Measurements from ENCODE around the gene CDH13.

CDH13 gene

GRCh38 chr16:82824408-82824807 lies 197.6 kb downstream of the CDH13 start:
- no peak for ATAC-seq
- TF ChIP-seq TSHZ2 (CRISPR knock-in tag; IDR thresholded peaks at IDR 0.05) (no peak), ZFP3 (CRISPR knock-in tag; IDR thresholded peaks at IDR 0.05) (no peak), ESRRG (CRISPR knock-in tag; IDR thresholded peaks at IDR 0.05) (no peak), ARNTL (CRISPR knock-in tag; IDR thresholded peaks at IDR 0.05; ENCODE audit: borderline replicate concordance, low read depth) (no peak), TOX (CRISPR knock-in tag; IDR thresholded peaks at IDR 0.05; ENCODE audit: borderline replicate concordance) (no peak)

- no peak for ATAC-seq
- TF ChIP-seq SNAI2 (CRISPR knock-in tag; IDR thresholded peaks at IDR 0.05) (no peak), ZFP30 (CRISPR knock-in tag; IDR thresholded peaks at IDR 0.05) (no peak), ZNF8 (CRISPR knock-in tag; IDR thresholded peaks at IDR 0.05) (no peak), CSDC2 (CRISPR knock-in tag; IDR thresholded peaks at IDR 0.05) (no peak), ZC3H10 (CRISPR knock-in tag; IDR thresholded peaks at IDR 0.05) (no peak), TOX (CRISPR knock-in tag; IDR thresholded peaks at IDR 0.05; ENCODE audit: borderline replicate concordance) (no peak), ZNF70 (CRISPR knock-in tag; IDR thresholded peaks at IDR 0.05) (no peak), PATZ1 (CRISPR knock-in tag; IDR thresholded peaks at IDR 0.05; ENCODE audit: borderline replicate concordance) (no peak), TSHZ2 (CRISPR knock-in tag; IDR thresholded peaks at IDR 0.05) (no peak), BACH2 (CRISPR knock-in tag; IDR thresholded peaks at IDR 0.05; ENCODE audit: borderline replicate concordance) (no peak), POU6F1 (CRISPR knock-in tag; IDR thresholded peaks at IDR 0.05; ENCODE audit: borderline replicate concordance, low read depth) (no peak), ARNTL (CRISPR knock-in tag; IDR thresholded peaks at IDR 0.05; ENCODE audit: borderline replicate concordance, low read depth) (no peak), ZFP3 (CRISPR knock-in tag; IDR thresholded peaks at IDR 0.05) (no peak), ZNF565 (CRISPR knock-in tag; conservative IDR thresholded peaks at IDR 0.05; ENCODE audit: low read depth) (no peak), CREB5 (CRISPR knock-in tag; IDR thresholded peaks at IDR 0.05; ENCODE audit: low read depth) (no peak), OSR1 (CRISPR knock-in tag; IDR thresholded peaks at IDR 0.05) (no peak), ESRRG (CRISPR knock-in tag; IDR thresholded peaks at IDR 0.05) (no peak), GLIS3 (CRISPR knock-in tag; IDR thresholded peaks at IDR 0.05) (no peak)
- TF ChIP-seq, protein P1, sequence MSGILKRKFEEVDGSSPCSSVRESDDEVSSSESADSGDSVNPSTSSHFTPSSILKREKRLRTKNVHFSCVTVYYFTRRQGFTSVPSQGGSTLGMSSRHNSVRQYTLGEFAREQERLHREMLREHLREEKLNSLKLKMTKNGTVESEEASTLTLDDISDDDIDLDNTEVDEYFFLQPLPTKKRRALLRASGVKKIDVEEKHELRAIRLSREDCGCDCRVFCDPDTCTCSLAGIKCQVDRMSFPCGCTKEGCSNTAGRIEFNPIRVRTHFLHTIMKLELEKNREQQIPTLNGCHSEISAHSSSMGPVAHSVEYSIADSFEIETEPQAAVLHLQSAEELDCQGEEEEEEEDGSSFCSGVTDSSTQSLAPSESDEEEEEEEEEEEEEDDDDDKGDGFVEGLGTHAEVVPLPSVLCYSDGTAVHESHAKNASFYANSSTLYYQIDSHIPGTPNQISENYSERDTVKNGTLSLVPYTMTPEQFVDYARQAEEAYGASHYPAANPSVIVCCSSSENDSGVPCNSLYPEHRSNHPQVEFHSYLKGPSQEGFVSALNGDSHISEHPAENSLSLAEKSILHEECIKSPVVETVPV (CRISPR knock-in tag; IDR thresholded peaks at IDR 0.05), result no peak
Measured at GRCh38 chr16:82829301-82829700, 202.5 kb downstream of the CDH13 start.

All from SK-N-SH treated with all-trans-retinoic acid at 6 μM for 48 hours (cell line).